Hepatocyte (in vitro differentiated cells): ENCODE data around the gene LMBR1L.

Experiments
- EZH2 ChIP-seq: fragments of 200-600 bp; sonication (generic); IDR thresholded peaks from 2 replicates; pipeline ENCODE4 v1.6.1; 2016; ENCODE audit warnings: antibody characterized with exemption, mild to moderate bottlenecking, borderline replicate concordance
- EZH2phosphoT487 ChIP-seq: fragments of 200-600 bp; sonication (generic); IDR thresholded peaks from one replicate; pipeline ENCODE4 v1.6.1; 2018; ENCODE audit warnings: antibody characterized with exemption, mild to moderate bottlenecking, low read depth, moderate library complexity; ENCODE audit not compliant: unreplicated experiment, severe bottlenecking
- TF ChIP-seq, protein P1 (sequence below): fragments of 200-600 bp; sonication (generic); IDR thresholded peaks from 2 replicates; pipeline ENCODE4 v1.5.1; 2016; ENCODE audit warnings: antibody characterized with exemption, mild to moderate bottlenecking; ENCODE audit not compliant: poor library complexity

DNA sequence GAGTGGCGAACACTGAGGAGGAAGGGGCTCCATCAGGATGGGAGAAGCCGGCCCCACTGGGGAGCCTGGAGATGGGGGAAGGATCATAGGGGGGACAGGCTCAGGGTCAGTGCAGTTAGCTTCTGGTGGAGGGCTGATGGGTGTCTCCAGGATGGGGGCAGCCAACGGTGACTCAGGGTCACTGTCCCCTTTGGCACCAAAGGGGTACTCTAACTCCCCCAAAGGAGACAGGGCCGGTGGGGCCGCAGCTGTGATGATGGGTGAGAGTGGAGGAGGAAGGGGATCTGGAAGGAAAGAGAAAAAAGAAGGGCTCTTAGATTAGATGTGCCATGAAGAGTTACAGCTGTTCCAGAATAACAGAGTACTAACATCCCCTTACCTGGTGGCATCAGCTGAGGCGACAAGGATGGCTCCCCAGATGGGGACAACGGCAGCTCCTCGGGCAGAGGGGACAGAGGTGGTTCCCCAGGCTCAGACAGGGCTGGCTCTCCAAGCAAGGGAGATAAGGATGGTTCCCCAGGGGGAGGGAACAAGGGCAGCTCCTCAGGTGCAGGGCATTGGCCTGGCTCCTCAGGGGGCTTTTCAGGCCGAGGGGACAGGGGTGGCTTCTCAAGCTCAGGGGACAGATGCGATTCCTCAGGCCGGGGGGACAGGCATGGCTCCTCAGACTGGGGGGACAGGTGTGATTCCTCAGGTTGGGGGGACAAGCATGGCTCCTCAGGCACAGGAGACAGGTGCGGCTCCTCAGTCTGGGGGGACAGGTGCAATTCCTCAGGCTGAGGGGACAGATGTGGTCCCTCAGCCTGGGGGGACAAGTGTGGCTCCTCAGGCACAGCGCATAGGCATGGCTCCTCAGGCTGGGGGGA lies 59.9 kb downstream of the LMBR1L start:
- no peak for TF ChIP-seq EZH2phosphoT487
- TF ChIP-seq, protein P1, sequence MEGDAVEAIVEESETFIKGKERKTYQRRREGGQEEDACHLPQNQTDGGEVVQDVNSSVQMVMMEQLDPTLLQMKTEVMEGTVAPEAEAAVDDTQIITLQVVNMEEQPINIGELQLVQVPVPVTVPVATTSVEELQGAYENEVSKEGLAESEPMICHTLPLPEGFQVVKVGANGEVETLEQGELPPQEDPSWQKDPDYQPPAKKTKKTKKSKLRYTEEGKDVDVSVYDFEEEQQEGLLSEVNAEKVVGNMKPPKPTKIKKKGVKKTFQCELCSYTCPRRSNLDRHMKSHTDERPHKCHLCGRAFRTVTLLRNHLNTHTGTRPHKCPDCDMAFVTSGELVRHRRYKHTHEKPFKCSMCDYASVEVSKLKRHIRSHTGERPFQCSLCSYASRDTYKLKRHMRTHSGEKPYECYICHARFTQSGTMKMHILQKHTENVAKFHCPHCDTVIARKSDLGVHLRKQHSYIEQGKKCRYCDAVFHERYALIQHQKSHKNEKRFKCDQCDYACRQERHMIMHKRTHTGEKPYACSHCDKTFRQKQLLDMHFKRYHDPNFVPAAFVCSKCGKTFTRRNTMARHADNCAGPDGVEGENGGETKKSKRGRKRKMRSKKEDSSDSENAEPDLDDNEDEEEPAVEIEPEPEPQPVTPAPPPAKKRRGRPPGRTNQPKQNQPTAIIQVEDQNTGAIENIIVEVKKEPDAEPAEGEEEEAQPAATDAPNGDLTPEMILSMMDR, result no peak
- no peak for TF ChIP-seq EZH2
